ENCODE measurements around the gene RABGAP1.

GRCh38 chr9:123128591-123128990 is 187.8 kb downstream of the RABGAP1 start:
- TF ChIP-seq EZH2 (IDR thresholded peaks at IDR 0.05; ENCODE audit: insufficient read depth, poor library complexity, severe bottlenecking) (no peak), EZH2phosphoT487 (IDR thresholded peaks at IDR 0.05; ENCODE audit: insufficient read depth, low read depth) (no peak)
